Suprapubic skin (tissue), 4 donors: Measurements from ENCODE around the gene GASK1B. TPM values are rescaled to one million over a fixed set of nuclear protein-coding genes. Genes with fewer than 3 reads are reported as not detected.

Experiments
- DNase-seq, 2 donors: peaks; one replicate each; pipeline ENCODE4 v3.0.0-alpha.2; 2019; ENCODE audit warnings: low spot score in 2 of 2
- H3K27ac ChIP-seq: fragments of 200-600 bp; sonication (generic); one replicate; pipeline ENCODE4 v1.5.1; 2019
- H3K27me3 ChIP-seq: fragments of 200-600 bp; sonication (generic); one replicate; pipeline ENCODE4 v1.5.1; 2019
- H3K36me3 ChIP-seq: fragments of 200-600 bp; sonication (generic); one replicate; pipeline ENCODE4 v1.5.1; 2019
- H3K4me1 ChIP-seq: fragments of 200-600 bp; sonication (generic); one replicate; pipeline ENCODE4 v1.5.1; 2019
- H3K4me3 ChIP-seq: fragments of 200-600 bp; sonication (generic); one replicate; pipeline ENCODE4 v1.5.1; 2019; ENCODE audit warnings: mild to moderate bottlenecking
- H3K9me3 ChIP-seq: fragments of 200-600 bp; sonication (generic); one replicate; pipeline ENCODE4 v1.5.1; 2019
- CTCF ChIP-seq, 2 donors: fragments of 200-600 bp in 1 of 2; fragments of 450-650 bp in 1 of 2; sonication (generic) in 1 of 2; IDR thresholded peaks; one replicate each; pipeline ENCODE4 v1.5.1; 2016 to 2019; ENCODE audit warnings: antibody characterized with exemption in 2 of 2, mild to moderate bottlenecking in 1 of 2, moderate library complexity in 1 of 2
- EP300 ChIP-seq: sonication (generic); formaldehyde crosslinking; IDR thresholded peaks from one replicate; pipeline ENCODE4 v1.6.1; 2017; ENCODE audit warnings: antibody characterized with exemption
- POLR2A ChIP-seq, 2 donors: fragments of 450-650 bp; IDR thresholded peaks; one replicate each; pipeline ENCODE4 v1.6.1; 2017; ENCODE audit warnings: antibody characterized with exemption in 2 of 2, mild to moderate bottlenecking in 2 of 2, moderate library complexity in 2 of 2
- POLR2AphosphoS5 ChIP-seq, 3 donors: sonication (generic); formaldehyde crosslinking; IDR thresholded peaks; one replicate each; pipeline ENCODE4 v1.6.1; 2017; ENCODE audit warnings: antibody characterized with exemption in 3 of 3
- WGBS: methylation state at CpG from one replicate; pipeline ENCODE4 v1.1.5; 2018; 5-methylcytosine and 5-hydroxymethylcytosine counted together
- total RNA-seq, 4 donors: library from RNA; depleted of rRNA; stranded (reverse); fragments of >200 nt; gene quantifications; one replicate each; pipeline ENCODE4 v1.1.0, GENCODE V29; 2016

The GASK1B gene
- total RNA-seq, 4 donors from 2014 or later = 4.6 to 12.6 (median 7.6) TPM

GRCh38 chr4:158195297-158195696 lies 22.5 kb upstream of the GASK1B start:
- Histone ChIP-seq H3K9me3 (no peaks in the 10 kb centered on the region), H3K4me1 (peaks cover 12% of the 10 kb centered on the region), H3K36me3 (no peaks in the 10 kb centered on the region), H3K4me3 (no peak overlapping the region), H3K27ac (no peak overlapping the region), H3K27me3 (no peaks in the 10 kb centered on the region)
- no peak for DNase-seq
- TF ChIP-seq POLR2A (IDR thresholded peaks at IDR 0.05) (no peak), POLR2AphosphoS5 (IDR thresholded peaks at IDR 0.05) (no peak), CTCF (IDR thresholded peaks at IDR 0.05) (no peak), EP300 (no peak)
- 49% methylated on average over 1 of the region's 1 CpG for WGBS

GRCh38 chr4:158193171-158193749 lies 20.4 kb upstream of the GASK1B start:
- no peaks in the 10 kb centered on the region for H3K9me3 ChIP-seq
- 37% methylated on average over 3 of the region's 3 CpGs for WGBS
- no peak for DNase-seq
- no peak overlapping the region for H3K4me3 ChIP-seq
- H3K27me3 ChIP-seq = no peaks in the 10 kb centered on the region
- no peak overlapping the region for H3K27ac ChIP-seq
- no peak for TF ChIP-seq POLR2AphosphoS5 (IDR thresholded peaks at IDR 0.05)
- peak; percentile 36 to 42 for TF ChIP-seq CTCF (IDR thresholded peaks at IDR 0.05)
- no peaks in the 10 kb centered on the region for H3K36me3 ChIP-seq
- peaks cover 12% of the 10 kb centered on the region for H3K4me1 ChIP-seq

- peaks cover 12% of the 10 kb centered on the region for H3K4me1 ChIP-seq
- H3K36me3 ChIP-seq = no peaks in the 10 kb centered on the region
- H3K27ac ChIP-seq = peak overlapping the region; percentile 38
- WGBS = 52% methylated on average over 5 of the region's 5 CpGs
- TF ChIP-seq CTCF (IDR thresholded peaks at IDR 0.05) (no peak), POLR2AphosphoS5 (IDR thresholded peaks at IDR 0.05) (no peak), EP300 (no peak), POLR2A (IDR thresholded peaks at IDR 0.05) (no peak)
- H3K27me3 ChIP-seq = no peaks in the 10 kb centered on the region
- no peak for DNase-seq
- H3K4me3 ChIP-seq = no peak overlapping the region
- H3K9me3 ChIP-seq = no peaks in the 10 kb centered on the region
Observed at GRCh38 chr4:158192439-158193158, 19.8 kb upstream of the GASK1B start.

GRCh38 chr4:158190718-158191117 lies 17.9 kb upstream of the GASK1B start:
- no peak for DNase-seq
- no peak overlapping the region for H3K4me3 ChIP-seq
- H3K27me3 ChIP-seq = no peaks in the 10 kb centered on the region
- TF ChIP-seq POLR2AphosphoS5 (IDR thresholded peaks at IDR 0.05) (no peak), CTCF (IDR thresholded peaks at IDR 0.05) (no peak)
- H3K36me3 ChIP-seq = no peaks in the 10 kb centered on the region
- 85% methylated on average over 2 of the region's 2 CpGs for WGBS
- H3K4me1 ChIP-seq = peaks cover 12% of the 10 kb centered on the region
- H3K27ac ChIP-seq = no peak overlapping the region
- no peaks in the 10 kb centered on the region for H3K9me3 ChIP-seq

- WGBS = 100% methylated on average over 1 of the region's 1 CpG
- no peak overlapping the region for H3K27ac ChIP-seq
- no peaks in the 10 kb centered on the region for H3K27me3 ChIP-seq
- H3K4me1 ChIP-seq = peaks cover 12% of the 10 kb centered on the region
- no peaks in the 10 kb centered on the region for H3K36me3 ChIP-seq
- H3K9me3 ChIP-seq = no peaks in the 10 kb centered on the region
- no peak overlapping the region for H3K4me3 ChIP-seq
- TF ChIP-seq POLR2AphosphoS5 (IDR thresholded peaks at IDR 0.05) = no peak
- no peak for TF ChIP-seq EP300
- no peak for DNase-seq
Observed at GRCh38 chr4:158189422-158189821, 16.6 kb upstream of the GASK1B start.
